Panc1 (cell line): ENCODE results near the gene CIAO3. TPM values are rescaled to one million over a fixed set of nuclear protein-coding genes. Genes with fewer than 3 reads are reported as not detected.

ENCODE experiments used
- ATAC-seq: fragments of 200-7000 bp; cut with Tn5 transposase; 2 replicates; pipeline ENCODE4 v1.9.1; 2020; ENCODE audit warnings: mild to moderate bottlenecking, moderate library complexity
- BruUV-seq: library from RNA; stranded (reverse); fragments of 400-500 nt; replicated peaks from 2 replicates; lab custom pipeline; 2021; lab: Mats Ljungman, UMichigan
- CTCF ChIA-PET: fragments of 300-600 bp; sonication (Branson Sonifier 250); formaldehyde crosslinking; loops from one replicate; lab custom pipeline; 2022; ENCODE audit warnings: antibody characterized with exemption; lab: Charles Lee
- POLR2A ChIA-PET: fragments of 300-600 bp; sonication (Branson Sonifier 250); formaldehyde crosslinking; loops from one replicate; lab custom pipeline; 2022; ENCODE audit warnings: antibody characterized with exemption; lab: Charles Lee
- DNase-seq: peaks from one replicate; pipeline ENCODE4 v3.0.0-alpha.2; 2010; ENCODE audit warnings: low read depth, low spot score
- H3K27ac ChIP-seq: 2 replicates; pipeline ENCODE4 v1.5.1; 2011; ENCODE audit warnings: mild to moderate bottlenecking, low read length, inconsistent platforms
- H3K27me3 ChIP-seq: fragments of 200-500 bp; sonication (Bioruptor generic); 2 replicates; pipeline ENCODE4 v1.6.0; 2014; ENCODE audit warnings: low read length, inconsistent platforms; ENCODE audit not compliant: control insufficient read depth, insufficient read depth
- H3K36me3 ChIP-seq: fragments of 200-500 bp; sonication (Bioruptor generic); 2 replicates; pipeline ENCODE4 v1.5.1; 2014; ENCODE audit warnings: inconsistent platforms, mild to moderate bottlenecking, low read length, moderate library complexity; ENCODE audit not compliant: control insufficient read depth, insufficient read depth
- H3K4me1 ChIP-seq: 2 replicates; pipeline ENCODE4 v1.5.1; 2011; ENCODE audit warnings: inconsistent platforms, mild to moderate bottlenecking, low read length, moderate library complexity; ENCODE audit not compliant: control insufficient read depth, insufficient read depth
- H3K4me3 ChIP-seq, 2 experiments: 2 replicates each; pipeline ENCODE4 v1.5.1; 2011 to 2012; ENCODE audit warnings: low read depth in 2 of 2, low read length in 2 of 2, mild to moderate bottlenecking in 2 of 2, inconsistent platforms in 1 of 2, moderate library complexity in 1 of 2
- H3K9me3 ChIP-seq: fragments of 200-500 bp; sonication (Bioruptor generic); 2 replicates; pipeline ENCODE4 v1.5.1; 2014; ENCODE audit warnings: low read depth, mild to moderate bottlenecking, inconsistent platforms, low read length, moderate library complexity; ENCODE audit not compliant: control insufficient read depth, insufficient read depth
- POLR2AphosphoS5 ChIP-seq: IDR thresholded peaks from 2 replicates; pipeline ENCODE4 v1.6.1; 2012; ENCODE audit warnings: mild to moderate bottlenecking, low read depth, low read length, moderate library complexity
- SIN3A ChIP-seq: IDR thresholded peaks from 2 replicates; pipeline ENCODE4 v1.6.1; 2012; ENCODE audit warnings: low read depth, mild to moderate bottlenecking, low read length, moderate library complexity, borderline replicate concordance; ENCODE audit not compliant: insufficient read depth
- TCF7L2 ChIP-seq: IDR thresholded peaks from 2 replicates; pipeline ENCODE4 v1.6.1; 2011; ENCODE audit warnings: mild to moderate bottlenecking, low read depth, low read length, inconsistent platforms
- in situ Hi-C: cut with HindIII; loops from 2 replicates; pipeline ENCODE4 v1.10.0; 2016; ENCODE audit warnings: low sequenced_read_pairs, low pct_unique_long_range_greater_than_20kb
- intact Hi-C: fragments of 100-400 bp; cut with micrococcal nuclease; formaldehyde crosslinking; loops from one replicate; pipeline ENCODE4 v1.10.0; 2022; ENCODE audit not compliant: unreplicated experiment
- total RNA-seq: library from RNA; stranded (reverse); gene quantifications from one replicate; pipeline ENCODE4 v1.2.1, GENCODE V29; 2021; ENCODE audit not compliant: unreplicated experiment
- TF ChIP-seq, protein P1 (sequence below): fragments of 450-650 bp; IDR thresholded peaks from 2 replicates; pipeline ENCODE4 v1.5.1; 2017; ENCODE audit warnings: mild to moderate bottlenecking
- TF ChIP-seq, protein P2 (sequence below), 2 experiments: IDR thresholded peaks; 2 replicates each; pipeline ENCODE4 v1.6.1; 2011 to 2012; ENCODE audit warnings: low read depth in 2 of 2, control low read depth in 1 of 2, low read length in 1 of 2, mild to moderate bottlenecking in 1 of 2, moderate library complexity in 1 of 2; ENCODE audit not compliant: insufficient read depth in 1 of 2

CIAO3 gene
- total RNA-seq, 1 experiment from 2014 or later = 34.0 TPM

DNA sequence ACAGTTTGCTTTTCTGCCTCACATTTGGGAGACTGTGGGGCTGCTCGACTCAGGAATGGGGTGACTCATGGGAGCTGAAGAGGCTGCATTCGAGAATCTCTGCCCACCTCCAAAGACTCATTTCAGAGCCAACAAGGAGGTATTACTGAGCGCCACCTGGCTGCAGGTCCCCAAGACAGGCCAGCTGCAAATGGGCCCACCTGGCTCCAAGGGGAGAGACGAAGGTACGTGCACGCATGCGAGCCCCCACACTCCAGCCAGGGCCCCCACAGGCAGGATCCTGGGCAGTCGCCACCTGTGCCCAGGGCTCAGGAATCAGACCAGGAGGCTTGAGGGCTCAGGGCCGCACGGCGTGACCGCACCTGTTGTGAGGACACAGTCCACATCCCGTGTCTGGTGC is 7.9 kb downstream of the CIAO3 start:
- BruUV-seq = no TSS peak
- Histone ChIP-seq H3K27me3 (no peaks in the 10 kb centered on the region), H3K27ac (no peak overlapping the region), H3K9me3 (no peaks in the 10 kb centered on the region), H3K36me3 (peaks cover 2% of the 10 kb centered on the region), H3K4me3 (no peak overlapping the region), H3K4me1 (no peaks in the 10 kb centered on the region; the same call in 1 of the 2 replicates)
- CTCF ChIA-PET = interaction anchor here (0.5 to 1.3 kb wide), 3 partner anchors 21 to 76 kb away, joined by 4 to 8 read pairs (median 7); no protein-coding TSS in a partner anchor
- ATAC-seq (no peak), DNase-seq (no peak)
- in situ Hi-C loops (no loop called here), intact Hi-C loops (no loop called here)
- TF ChIP-seq SIN3A (no peak), TCF7L2 (no peak), POLR2AphosphoS5 (no peak)
- TF ChIP-seq, protein P1, sequence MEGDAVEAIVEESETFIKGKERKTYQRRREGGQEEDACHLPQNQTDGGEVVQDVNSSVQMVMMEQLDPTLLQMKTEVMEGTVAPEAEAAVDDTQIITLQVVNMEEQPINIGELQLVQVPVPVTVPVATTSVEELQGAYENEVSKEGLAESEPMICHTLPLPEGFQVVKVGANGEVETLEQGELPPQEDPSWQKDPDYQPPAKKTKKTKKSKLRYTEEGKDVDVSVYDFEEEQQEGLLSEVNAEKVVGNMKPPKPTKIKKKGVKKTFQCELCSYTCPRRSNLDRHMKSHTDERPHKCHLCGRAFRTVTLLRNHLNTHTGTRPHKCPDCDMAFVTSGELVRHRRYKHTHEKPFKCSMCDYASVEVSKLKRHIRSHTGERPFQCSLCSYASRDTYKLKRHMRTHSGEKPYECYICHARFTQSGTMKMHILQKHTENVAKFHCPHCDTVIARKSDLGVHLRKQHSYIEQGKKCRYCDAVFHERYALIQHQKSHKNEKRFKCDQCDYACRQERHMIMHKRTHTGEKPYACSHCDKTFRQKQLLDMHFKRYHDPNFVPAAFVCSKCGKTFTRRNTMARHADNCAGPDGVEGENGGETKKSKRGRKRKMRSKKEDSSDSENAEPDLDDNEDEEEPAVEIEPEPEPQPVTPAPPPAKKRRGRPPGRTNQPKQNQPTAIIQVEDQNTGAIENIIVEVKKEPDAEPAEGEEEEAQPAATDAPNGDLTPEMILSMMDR = no peak
- TF ChIP-seq, protein P2, sequence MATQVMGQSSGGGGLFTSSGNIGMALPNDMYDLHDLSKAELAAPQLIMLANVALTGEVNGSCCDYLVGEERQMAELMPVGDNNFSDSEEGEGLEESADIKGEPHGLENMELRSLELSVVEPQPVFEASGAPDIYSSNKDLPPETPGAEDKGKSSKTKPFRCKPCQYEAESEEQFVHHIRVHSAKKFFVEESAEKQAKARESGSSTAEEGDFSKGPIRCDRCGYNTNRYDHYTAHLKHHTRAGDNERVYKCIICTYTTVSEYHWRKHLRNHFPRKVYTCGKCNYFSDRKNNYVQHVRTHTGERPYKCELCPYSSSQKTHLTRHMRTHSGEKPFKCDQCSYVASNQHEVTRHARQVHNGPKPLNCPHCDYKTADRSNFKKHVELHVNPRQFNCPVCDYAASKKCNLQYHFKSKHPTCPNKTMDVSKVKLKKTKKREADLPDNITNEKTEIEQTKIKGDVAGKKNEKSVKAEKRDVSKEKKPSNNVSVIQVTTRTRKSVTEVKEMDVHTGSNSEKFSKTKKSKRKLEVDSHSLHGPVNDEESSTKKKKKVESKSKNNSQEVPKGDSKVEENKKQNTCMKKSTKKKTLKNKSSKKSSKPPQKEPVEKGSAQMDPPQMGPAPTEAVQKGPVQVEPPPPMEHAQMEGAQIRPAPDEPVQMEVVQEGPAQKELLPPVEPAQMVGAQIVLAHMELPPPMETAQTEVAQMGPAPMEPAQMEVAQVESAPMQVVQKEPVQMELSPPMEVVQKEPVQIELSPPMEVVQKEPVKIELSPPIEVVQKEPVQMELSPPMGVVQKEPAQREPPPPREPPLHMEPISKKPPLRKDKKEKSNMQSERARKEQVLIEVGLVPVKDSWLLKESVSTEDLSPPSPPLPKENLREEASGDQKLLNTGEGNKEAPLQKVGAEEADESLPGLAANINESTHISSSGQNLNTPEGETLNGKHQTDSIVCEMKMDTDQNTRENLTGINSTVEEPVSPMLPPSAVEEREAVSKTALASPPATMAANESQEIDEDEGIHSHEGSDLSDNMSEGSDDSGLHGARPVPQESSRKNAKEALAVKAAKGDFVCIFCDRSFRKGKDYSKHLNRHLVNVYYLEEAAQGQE (IDR thresholded peaks at IDR 0.05; ENCODE audit: insufficient read depth in 1 of 2, low read depth in 2 of 2, low read length in 1 of 2) = no peak
- POLR2A ChIA-PET = no interaction called here

DNA sequence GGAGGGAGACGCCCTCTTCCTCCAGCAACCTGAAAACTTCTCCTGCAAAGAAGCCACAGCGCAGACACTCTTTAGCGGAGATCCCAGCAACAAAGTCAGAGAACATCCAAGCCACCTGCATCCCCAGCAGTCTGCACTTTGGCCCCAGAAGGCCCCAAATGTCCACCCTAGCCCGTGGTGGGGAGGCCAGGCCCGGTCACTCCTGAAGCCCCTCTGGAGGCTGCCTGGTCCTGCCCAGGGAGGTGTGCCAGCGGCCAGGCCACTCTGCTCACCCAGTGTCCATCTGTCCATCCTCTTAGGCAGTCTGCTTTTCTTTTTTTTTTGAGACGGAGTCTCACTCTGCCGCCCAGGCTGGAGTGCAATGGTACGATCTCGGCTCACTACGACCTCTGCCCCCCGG is 8.5 kb downstream of the CIAO3 start:
- DNase-seq = no peak
- H3K27ac ChIP-seq = no peak overlapping the region
- in situ Hi-C loops (no loop called here), intact Hi-C loops (no loop called here)
- POLR2A ChIA-PET = no interaction called here
- H3K36me3 ChIP-seq = peaks cover 2% of the 10 kb centered on the region
- H3K4me1 ChIP-seq = no peaks in the 10 kb centered on the region; the same call in 1 of the 2 replicates
- no peaks in the 10 kb centered on the region for H3K9me3 ChIP-seq
- no peak for ATAC-seq
- TF ChIP-seq POLR2AphosphoS5 = no peak
- TF ChIP-seq SIN3A = no peak
- TF ChIP-seq, protein P2 (IDR thresholded peaks at IDR 0.05; ENCODE audit: insufficient read depth in 1 of 2, low read depth in 2 of 2, low read length in 1 of 2) = no peak
- TF ChIP-seq, protein P1 = no peak
- no peak for TF ChIP-seq TCF7L2
- CTCF ChIA-PET = interaction anchor here (0.5 to 1.3 kb wide), 4 partner anchors 20 to 449 kb away, joined by 3 to 8 read pairs (median 6); no protein-coding TSS in a partner anchor
- H3K4me3 ChIP-seq = no peak overlapping the region
- no TSS peak for BruUV-seq
- no peaks in the 10 kb centered on the region for H3K27me3 ChIP-seq
